ENCODE data around the gene NKIRAS1. TPM values are rescaled to one million over a fixed set of nuclear protein-coding genes. Genes with fewer than 3 reads are reported as not detected.

Gene NKIRAS1
- total and polyA plus RNA-seq, 12 donors: 9.4 to 24.2 (median 19.1) TPM

DNA sequence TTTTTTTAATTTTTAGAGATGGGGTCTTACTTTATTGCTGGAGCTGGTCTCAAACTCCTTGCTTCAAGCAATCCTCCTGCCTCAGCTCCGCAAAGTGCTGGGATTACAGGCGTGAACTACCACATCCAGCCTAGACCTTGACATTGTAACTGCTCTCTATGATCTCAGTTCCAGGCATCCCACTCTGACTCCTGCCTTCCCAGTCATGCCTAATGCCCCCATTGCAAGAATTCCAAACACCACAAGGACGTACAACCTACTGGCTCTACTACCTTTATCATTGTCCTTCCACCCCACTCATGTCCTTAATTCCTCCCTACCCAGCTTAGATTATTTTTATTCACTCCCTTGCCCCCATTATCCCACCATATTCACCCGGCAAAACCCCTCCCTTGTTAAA, 21.6 kb downstream of the NKIRAS1 start:
- intact Hi-C loops (cut with DNase I): loop anchor here in 3 of 10 donors (10.0 kb wide), 2 partner anchors 100 to 340 kb away; no protein-coding TSS in a partner anchor

DNA sequence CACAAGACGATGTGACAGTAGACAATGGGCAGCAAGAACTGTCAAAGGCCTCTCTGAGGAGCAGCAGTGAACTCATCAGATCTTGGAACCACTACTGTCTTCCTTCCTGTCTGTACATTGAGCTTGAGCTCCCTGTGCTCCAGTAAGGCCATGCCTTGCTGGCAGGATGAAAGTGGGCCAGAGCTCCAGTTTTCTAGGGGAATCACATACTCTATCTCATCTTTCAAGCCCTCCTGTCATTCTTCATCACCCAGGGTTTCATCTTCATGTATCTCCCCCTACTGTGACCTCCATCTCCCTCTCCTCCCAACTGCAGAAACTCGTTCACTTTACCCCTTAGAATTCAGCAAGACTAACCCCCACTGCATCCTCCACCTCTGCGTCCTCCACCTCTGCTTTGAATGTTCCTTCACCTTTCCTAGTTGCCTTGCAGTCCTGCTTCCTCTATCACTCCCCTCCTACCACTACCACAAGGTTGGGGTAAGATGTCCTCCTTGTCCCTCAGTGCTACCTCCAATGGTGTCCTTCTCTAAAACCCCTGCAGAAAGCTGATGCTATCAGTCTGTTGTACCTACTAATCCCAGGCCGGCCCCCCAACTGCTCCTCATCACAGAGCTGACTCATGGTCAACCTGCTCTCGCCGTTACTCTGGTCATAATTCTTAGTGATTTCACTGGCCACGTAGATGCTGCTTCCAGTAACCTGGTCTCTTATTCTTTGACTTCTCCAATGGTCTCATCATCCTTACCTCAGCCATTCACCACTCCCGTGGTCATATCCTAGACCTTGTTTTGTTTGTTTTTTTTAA, 22.3 kb downstream of the NKIRAS1 start:
- intact Hi-C loops (cut with DNase I): loop anchor here in 3 of 10 donors (5.0 to 10.0 kb wide), 3 partner anchors 100 to 343 kb away; no protein-coding TSS in a partner anchor
- ATAC-seq: peak in 1 of 8 donors; percentile 10
- peaks cover 0 to 90% (median 0%) of the 10 kb centered on the region in 9 donors for H3K36me3 ChIP-seq
- DNase-seq: no peak
- peaks cover 0 to 6% (median 0%) of the 10 kb centered on the region in 9 donors for H3K4me1 ChIP-seq
- H3K27ac ChIP-seq: no peak overlapping the region
- TF ChIP-seq, protein P1, sequence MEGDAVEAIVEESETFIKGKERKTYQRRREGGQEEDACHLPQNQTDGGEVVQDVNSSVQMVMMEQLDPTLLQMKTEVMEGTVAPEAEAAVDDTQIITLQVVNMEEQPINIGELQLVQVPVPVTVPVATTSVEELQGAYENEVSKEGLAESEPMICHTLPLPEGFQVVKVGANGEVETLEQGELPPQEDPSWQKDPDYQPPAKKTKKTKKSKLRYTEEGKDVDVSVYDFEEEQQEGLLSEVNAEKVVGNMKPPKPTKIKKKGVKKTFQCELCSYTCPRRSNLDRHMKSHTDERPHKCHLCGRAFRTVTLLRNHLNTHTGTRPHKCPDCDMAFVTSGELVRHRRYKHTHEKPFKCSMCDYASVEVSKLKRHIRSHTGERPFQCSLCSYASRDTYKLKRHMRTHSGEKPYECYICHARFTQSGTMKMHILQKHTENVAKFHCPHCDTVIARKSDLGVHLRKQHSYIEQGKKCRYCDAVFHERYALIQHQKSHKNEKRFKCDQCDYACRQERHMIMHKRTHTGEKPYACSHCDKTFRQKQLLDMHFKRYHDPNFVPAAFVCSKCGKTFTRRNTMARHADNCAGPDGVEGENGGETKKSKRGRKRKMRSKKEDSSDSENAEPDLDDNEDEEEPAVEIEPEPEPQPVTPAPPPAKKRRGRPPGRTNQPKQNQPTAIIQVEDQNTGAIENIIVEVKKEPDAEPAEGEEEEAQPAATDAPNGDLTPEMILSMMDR (IDR thresholded peaks at IDR 0.05): no peak
- WGBS, 2 donors: 86 to 87% methylated on average over 8 of the region's 8 CpGs
- H3K27me3 ChIP-seq: no peaks in the 10 kb centered on the region
- no peaks in the 10 kb centered on the region for H3K9me3 ChIP-seq
- no peak overlapping the region for H3K4me3 ChIP-seq

More for the DNA sequence above, 21.6 kb downstream of the NKIRAS1 start:
- DNase-seq (no peak), ATAC-seq (no peak)
- TF ChIP-seq, protein P1 (IDR thresholded peaks at IDR 0.05): no peak
- WGBS, 2 donors: 93 to 99% methylated on average over 4 of the region's 4 CpGs
- Histone ChIP-seq H3K27ac (no peak overlapping the region), H3K4me3 (no peak overlapping the region), H3K4me1 (peaks cover 0 to under 1% (median 0%) of the 10 kb centered on the region in 9 donors), H3K36me3 (peaks cover 0 to 90% (median 4%) of the 10 kb centered on the region in 9 donors), H3K27me3 (no peaks in the 10 kb centered on the region), H3K9me3 (no peaks in the 10 kb centered on the region)

DNA sequence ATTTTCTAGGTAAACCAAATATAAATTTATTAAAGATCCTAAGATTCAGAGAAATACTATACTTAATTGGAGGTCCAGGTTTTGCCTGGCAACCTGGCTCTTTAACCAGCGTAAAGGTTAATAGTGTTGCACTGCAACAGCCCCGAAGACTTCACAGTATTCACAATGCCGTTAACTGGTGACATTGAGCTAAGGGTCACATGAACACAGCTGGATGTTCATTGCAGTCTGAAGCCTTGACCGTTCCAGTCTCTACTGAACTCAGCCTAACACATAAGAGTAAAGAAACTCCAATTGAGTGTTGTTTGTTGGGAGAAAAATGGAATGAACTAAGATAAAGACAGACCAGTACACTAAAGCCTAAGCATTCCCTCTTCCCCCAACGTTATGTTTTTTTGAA, 26.8 kb downstream of the NKIRAS1 start:
- ATAC-seq (peak in 4 of 8 donors; percentile 9 to 51 (median 32)), DNase-seq (no peak)
- TF ChIP-seq, protein P1 (IDR thresholded peaks at IDR 0.05): no peak
- 59 to 64% methylated on average over 5 of the region's 5 CpGs for WGBS, 2 donors
- intact Hi-C loops (cut with DNase I): loop anchor here in 5 of 10 donors (5.0 to 10.0 kb wide), 4 partner anchors 95 to 347 kb away; no protein-coding TSS in a partner anchor
- no peaks in the 10 kb centered on the region for H3K9me3 ChIP-seq
- H3K36me3 ChIP-seq: peaks cover 0 to 60% (median 0%) of the 10 kb centered on the region in 9 donors
- peaks cover 0 to 25% (median 14%) of the 10 kb centered on the region in 9 donors for H3K4me1 ChIP-seq
- no peak overlapping the region for H3K4me3 ChIP-seq
- no peaks in the 10 kb centered on the region for H3K27me3 ChIP-seq
- no peak overlapping the region for H3K27ac ChIP-seq

DNA sequence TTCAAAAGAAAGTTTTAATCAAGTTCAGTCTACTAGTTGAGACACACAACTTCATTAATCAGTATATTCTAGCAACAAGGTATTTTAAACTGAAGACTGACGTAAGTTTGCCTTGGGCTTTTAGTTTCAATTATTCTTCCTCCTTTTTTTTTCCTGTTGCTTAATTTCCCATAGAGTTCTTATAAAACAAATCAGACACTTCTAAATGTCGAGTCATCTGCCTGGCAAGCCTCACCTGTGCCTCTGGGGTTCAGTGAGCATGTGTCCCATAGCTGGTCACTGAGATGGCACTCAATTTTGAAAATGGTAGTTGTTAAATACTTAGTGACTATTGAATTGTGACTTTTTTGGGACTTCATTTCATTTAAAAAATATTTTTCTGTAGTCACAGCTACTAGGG, 27.4 kb downstream of the NKIRAS1 start:
- 85 to 86% methylated on average over 2 of the region's 2 CpGs for WGBS, 2 donors
- no peak overlapping the region for H3K4me3 ChIP-seq
- H3K36me3 ChIP-seq: peaks cover 0 to 55% (median 0%) of the 10 kb centered on the region in 9 donors
- no peaks in the 10 kb centered on the region for H3K27me3 ChIP-seq
- no peak overlapping the region for H3K27ac ChIP-seq
- DNase-seq (no peak), ATAC-seq (no peak)
- H3K4me1 ChIP-seq: peaks cover 0 to 25% (median 14%) of the 10 kb centered on the region in 9 donors
- TF ChIP-seq, protein P1 (IDR thresholded peaks at IDR 0.05): no peak
- no peaks in the 10 kb centered on the region for H3K9me3 ChIP-seq
- intact Hi-C loops (cut with DNase I): loop anchor here in 2 of 10 donors (10.0 kb wide), 2 partner anchors 95 to 345 kb away; no protein-coding TSS in a partner anchor

Measured in heart right ventricle (tissue), 16 donors.